NCI-H2171 treated with DMSO at 0.1 percent for 48 hours (cell line): ENCODE results near the gene SORL1-AS1.
A peak's percentile ranks its signal among the peaks of the same experiment; 100 is the strongest.
"Not testable (repeated sequence)": the region's sequence is repeated elsewhere in the genome, so short reads cannot be mapped to it uniquely, and the experiment has no call there.

ENCODE experiments used
- DNase-seq: peaks from one replicate; lab custom pipeline; 2025; lab: John Stamatoyannopoulos, UW

Gene SORL1-AS1

DNA sequence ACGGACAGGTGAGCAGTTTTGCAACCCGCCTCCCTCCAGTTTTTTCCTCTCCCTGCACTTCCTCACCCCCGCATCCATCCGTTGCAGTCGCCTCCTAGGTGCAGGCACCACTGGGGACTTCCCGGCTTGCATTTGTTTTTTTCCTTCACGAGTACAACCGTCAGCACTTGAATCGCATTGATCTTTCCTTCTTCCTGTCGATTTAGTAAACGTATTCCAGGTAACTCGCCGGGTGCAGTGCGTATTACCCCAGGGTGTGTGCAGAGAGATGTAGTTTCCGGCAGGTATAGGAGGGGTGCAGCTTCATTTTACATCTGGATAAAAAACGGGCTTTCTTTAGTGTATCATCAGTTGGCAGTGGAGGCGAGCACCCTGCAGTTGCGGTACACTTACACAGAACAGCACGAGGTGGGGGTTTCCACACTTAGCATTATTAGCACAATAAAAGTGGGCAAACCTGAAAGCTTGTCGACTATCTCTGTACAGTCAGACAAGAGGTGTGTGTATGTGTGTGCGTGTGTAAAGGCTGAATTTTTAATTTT, at the start of gene SORL1-AS1:
SORL1-AS1 (minus strand) TSS at position 359 of the 542 bp plus-strand sequence.
- DNase-seq = peak; percentile 52

DNA sequence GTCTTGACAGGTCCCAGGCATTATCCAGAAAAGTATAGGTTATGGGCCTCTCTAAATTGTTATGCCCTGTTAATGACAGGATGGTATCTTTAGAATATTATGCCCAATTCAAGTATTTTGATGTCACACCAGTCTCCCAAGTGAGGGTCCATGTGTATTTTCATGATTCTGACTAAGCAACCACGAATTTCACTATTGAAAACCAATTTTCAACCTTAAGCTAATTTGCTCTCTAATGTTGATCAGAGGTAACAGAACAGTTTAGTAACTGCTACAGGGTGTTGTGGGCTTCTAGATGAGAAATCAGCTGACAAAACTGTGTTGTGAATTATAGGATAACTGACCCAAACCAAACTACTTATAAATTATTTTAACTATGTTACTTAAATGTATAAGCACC, 48.0 kb upstream of the SORL1-AS1 start:
- no peak for DNase-seq

GRCh38 chr11:121500275-121500674, 47.5 kb upstream of the SORL1-AS1 start:
- no peak for DNase-seq

- DNase-seq = no peak
Observed at GRCh38 chr11:121499405-121499804, 46.6 kb upstream of the SORL1-AS1 start.

- no peak for DNase-seq
Observed at GRCh38 chr11:121497176-121497998, 44.6 kb upstream of the SORL1-AS1 start.

DNA sequence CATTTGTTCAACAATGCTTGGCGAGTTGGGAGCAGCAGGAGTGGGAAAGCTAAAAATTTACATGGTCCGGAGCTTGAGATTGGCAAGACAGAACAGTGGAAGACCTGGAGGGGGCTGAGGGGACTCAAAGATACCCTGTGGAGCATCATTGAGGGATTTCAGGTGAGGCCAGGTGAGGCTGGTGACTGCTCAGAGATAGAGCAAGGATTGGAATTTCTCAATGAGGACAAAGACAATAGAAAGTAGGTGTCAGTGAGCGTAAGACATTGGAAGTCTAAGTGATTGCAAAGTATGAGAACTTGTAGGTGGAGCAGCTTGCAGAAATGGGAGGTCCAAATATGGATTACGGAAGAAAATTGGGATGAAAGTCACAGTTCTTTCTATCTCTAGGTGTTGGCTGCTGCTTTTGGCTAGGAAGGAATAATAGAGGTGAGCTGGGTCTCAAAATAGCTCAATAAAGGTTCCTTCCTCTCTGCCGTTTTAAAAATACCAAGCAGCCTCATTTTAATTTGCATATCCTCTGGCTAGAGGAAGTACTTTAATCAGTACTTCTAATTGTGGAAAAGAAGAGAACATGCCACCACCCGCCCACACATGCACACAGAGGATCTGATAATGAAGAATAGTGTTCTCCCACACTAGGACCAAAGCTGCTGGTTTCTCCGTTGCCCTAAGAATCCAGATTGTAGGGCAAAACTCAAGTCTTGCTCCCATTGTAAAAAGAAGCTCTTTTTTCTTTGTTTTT, 41.8 kb upstream of the SORL1-AS1 start:
- DNase-seq = no peak

DNA sequence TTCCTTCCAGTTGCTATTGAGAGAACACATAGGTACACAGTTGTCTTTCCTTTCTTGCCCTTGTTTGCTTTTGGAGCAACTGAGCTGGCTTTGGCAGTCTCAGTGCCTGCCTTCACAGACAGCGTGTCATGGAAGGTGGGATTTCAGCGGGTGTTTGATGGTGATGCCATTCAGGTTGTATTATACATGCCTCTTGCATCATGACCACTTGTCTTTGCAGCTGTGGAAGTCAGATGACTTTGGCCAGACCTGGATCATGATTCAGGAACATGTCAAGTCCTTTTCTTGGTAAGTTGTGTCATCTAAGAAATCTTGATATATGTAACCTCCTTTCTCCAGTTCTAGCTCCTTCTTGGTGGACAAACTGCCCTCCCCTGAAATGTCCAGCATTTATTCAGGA, 37.1 kb upstream of the SORL1-AS1 start:
- no peak for DNase-seq

- no peak for DNase-seq
Observed at GRCh38 chr11:121488641-121489040, 35.9 kb upstream of the SORL1-AS1 start.

- no peak for DNase-seq
Observed at GRCh38 chr11:121488170-121488569, 35.4 kb upstream of the SORL1-AS1 start.

GRCh38 chr11:121487191-121487590, 34.4 kb upstream of the SORL1-AS1 start:
- peak; percentile 41 for DNase-seq

- DNase-seq = no peak
Observed at GRCh38 chr11:121486054-121486453, 33.3 kb upstream of the SORL1-AS1 start.

DNA sequence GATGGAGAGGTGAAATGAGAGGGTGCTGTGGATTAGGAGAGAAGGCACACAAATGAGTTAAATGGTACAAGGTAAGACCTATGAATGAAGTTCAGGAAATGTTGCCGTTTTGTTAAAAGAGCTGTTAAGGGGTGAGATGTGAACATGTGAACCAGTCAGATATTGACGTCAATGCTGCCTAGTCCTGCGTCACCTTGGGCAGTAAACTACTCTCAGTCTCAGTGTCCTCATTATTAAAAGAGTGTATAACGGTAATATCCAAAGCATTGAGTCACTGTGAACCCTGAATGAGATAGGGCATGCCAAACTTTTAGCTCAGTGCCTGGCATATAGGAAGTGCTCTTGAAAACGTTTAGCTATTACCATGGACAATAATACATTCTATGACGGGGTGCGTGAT, 32.4 kb upstream of the SORL1-AS1 start:
- DNase-seq = no peak

- DNase-seq = no peak
Observed at GRCh38 chr11:121483805-121484480, 31.2 kb upstream of the SORL1-AS1 start.

- no peak for DNase-seq
Observed at GRCh38 chr11:121482231-121483129, 29.7 kb upstream of the SORL1-AS1 start.

- not testable (repeated sequence) for DNase-seq
Observed at GRCh38 chr11:121481484-121482230, 28.9 kb upstream of the SORL1-AS1 start.

- DNase-seq = no peak
Observed at GRCh38 chr11:121479698-121480238, 27.0 kb upstream of the SORL1-AS1 start.

DNA sequence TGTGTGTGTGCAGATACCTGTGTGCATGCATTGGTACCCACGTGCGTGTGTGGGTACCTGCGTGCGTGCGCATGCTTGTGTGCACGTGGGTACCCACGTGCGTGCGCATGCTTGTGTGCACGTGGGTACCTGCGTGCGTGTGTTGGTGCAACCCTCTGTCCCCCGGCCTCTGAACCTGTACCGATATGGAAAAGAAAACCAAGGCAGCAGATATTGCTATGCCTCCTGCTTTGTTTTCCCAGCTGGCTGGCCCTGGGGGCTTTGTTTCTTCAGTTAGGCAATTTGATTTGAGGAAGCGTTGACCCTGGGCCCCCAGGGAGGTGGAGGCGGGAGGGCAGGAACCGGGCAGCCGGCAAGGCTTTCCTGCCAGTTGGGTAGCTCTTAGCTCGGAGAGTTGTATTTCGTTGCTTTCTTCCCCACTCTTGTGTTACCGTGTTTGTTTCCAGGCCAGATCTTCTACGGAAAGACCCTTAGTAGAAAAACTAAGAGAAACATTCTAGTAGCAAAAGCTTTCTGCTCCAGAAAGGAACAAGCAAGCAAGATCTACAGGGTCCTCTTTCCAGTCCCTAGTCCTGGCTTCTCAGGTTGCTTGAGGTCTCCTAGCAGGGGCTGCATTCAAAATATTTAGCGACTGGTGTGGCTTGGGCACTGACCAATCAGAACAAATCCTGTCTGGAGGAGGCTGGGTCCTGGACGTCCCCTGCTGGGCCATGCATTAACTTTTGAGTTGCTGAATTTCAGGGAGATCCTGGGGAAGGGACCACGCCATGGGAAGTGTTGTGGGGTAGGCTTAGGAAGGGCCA, 26.3 kb upstream of the SORL1-AS1 start:
- DNase-seq = no peak

- no peak for DNase-seq
Observed at GRCh38 chr11:121478226-121478894, 25.6 kb upstream of the SORL1-AS1 start.
